COLO668 (cell line): Measurements from ENCODE around the gene DPP7.
A peak's percentile ranks its signal among the peaks of the same experiment; 100 is the strongest.

Experiments used
- DNase-seq: peaks from one replicate; lab custom pipeline; 2025; ENCODE audit not compliant: unreplicated experiment; lab: John Stamatoyannopoulos, UW

Gene DPP7

DNA sequence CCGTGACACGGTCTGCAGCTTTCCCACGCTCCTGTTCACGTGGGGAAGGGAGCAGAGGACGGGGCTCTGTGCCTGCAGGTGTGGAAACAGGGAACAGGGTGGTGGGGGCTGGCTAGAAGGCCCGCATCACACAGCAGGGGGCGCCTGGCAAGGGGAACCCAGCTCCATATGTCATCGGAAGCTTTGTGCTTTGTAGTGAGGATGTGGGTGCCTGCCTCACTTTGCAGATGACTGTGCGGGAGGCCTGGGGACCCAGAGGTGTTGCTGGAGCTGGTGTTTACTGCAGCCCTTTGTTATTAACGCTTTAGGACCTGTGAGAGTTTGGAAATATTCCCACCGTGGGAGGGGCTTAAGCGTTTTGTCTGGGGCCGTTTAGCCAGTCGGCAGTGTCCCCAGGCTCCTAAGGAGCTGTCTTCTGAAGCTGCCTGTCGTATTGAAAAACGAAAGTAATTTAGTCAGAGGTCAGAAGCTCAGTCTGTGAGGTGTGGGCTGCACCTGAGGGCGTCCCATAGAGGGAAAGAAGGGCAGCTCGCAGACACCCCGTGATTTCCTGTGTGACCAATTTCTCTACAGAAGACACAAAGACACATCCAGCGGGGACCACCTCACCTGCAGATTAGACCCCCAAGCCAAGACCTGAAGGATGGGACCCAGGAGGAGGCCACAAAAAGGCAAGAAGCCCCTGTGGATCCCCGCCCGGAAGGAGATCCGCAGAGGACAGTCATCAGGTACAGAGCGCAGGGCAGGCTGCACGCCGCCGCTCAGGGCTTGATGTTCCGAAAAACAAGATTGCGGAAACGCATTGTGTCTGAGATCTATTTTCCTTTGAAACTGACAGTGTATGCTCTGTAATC, 18.6 kb downstream of the DPP7 start:
- DNase-seq, result no peak

DNA sequence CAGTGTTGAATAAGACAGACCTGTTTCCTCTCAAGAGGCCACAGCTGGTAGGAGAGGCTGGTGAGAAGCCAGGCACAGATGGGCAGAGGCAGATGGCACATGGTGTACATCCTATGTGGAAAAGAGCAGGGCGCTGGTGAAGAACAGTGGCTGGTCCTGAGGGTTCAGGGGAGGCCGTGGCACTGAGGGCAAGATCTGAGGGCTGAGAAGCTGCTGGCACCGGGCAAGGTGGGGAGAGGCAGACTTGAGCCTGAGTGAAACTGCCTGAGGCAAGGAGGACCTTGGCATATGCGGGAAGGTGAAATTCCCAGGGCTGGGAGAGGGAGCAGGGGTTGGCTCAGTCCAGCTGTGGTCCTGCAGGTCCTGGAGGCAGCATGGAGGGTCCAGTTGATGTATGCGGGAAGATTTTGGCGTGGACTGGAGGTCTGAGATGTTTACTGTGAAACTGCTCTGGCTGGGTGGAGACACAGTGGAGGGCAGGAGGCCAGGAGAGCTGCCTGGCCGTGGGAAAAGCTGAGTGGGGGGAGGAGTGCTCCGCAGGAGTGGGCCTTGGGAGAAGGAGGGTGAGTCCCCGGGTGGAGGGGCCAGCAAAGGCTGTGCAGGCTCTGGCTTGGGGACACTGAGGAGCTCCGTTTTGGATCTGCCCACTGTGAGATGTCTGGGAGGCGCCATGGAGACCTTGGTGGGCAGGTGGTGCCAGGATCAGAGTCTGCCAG, 25.1 kb downstream of the DPP7 start:
- DNase-seq, result no peak

DNA sequence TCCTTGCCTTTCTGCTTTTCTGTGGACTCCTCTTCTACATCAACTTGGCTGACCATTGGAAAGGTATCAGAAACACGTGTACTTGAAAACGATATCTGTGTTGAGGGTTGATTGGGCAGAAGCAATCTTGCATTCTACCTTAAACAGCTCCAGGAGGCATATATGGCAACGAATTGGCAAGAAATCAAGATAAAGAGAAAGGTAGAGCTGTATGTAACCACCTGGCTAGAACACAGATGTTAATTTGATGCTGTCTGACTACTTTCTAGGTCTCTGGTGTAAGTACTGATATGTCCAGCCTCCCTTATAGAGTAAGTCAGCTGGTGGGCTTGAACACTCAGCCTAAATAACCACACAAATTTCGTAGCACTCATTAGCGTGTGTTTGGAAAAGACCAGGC, 26.4 kb downstream of the DPP7 start:
- DNase-seq, result no peak

DNA sequence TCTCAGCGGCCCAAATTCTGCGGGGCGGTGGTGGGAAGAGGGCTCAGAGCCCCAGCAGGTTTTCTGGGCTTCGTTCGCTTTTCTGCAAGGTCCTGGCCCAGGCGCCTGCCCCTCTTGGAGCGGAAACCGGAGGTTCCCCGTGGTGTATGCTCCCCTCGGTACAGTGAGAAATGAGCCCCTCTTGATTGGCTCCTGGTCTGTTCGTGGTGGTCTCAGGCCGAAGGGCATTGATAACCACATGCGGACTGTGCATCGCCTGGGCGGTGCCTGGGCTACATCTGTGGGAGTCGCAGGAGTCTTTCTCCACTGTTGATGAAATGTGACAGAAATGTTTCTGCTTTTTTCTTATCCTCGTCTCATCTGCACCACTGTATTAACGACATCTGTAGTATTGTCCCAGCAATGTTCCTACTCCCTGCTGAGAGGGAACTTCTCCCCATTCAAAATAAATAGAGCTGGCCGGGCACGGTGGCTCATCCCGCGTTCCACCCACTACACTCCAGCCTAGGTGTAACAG, 27.1 kb downstream of the DPP7 start:
- no peak for DNase-seq

DNA sequence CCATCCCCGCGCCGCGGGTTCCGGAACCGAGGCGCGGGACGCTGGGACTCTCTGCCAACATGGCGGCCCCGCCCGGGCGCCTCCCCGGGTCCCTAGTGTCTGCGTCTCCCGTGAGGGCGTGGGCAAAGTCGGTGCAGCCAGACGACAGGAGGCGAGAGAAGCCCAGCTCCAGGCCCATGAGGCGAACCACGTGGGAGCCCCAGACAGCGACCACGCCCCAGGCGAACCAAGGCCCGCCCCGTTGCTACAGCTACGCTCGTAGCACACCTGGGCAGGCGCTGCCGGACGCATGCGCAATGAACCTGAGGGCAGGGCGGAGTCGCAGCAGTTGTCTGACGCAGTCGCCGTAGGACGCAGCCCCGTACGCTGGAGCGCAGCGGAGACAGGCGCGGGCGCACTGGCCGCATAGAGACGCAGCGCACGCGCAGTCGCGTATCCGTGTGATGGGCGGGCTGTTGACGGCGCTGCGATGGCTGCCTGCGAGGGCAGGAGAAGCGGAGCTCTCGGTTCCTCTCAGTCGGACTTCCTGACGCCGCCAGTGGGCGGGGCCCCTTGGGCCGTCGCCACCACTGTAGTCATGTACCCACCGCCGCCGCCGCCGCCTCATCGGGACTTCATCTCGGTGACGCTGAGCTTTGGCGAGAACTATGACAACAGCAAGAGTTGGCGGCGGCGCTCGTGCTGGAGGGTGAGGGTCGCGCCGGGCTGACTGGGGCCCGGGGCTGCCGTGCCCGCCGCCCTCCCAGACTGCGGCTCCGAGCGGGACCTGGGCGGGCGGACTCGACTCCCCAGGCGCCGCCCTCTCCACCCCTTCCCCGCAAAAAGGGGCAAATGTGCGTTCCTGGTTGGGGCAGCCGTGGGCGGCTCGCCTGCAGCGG, 27.8 kb downstream of the DPP7 start, which contains the start of gene MAN1B1:
MAN1B1 (plus strand) TSS at position 455 of the 878 bp plus-strand sequence; CDS start at position 470, 15 bp downstream.
- peak; percentile 99 for DNase-seq

GRCh38 chr9:137085920-137086530, 28.5 kb downstream of the DPP7 start:
- peak; percentile 59 for DNase-seq

GRCh38 chr9:137084526-137084925, 30.0 kb downstream of the DPP7 start:
- DNase-seq, result no peak

DNA sequence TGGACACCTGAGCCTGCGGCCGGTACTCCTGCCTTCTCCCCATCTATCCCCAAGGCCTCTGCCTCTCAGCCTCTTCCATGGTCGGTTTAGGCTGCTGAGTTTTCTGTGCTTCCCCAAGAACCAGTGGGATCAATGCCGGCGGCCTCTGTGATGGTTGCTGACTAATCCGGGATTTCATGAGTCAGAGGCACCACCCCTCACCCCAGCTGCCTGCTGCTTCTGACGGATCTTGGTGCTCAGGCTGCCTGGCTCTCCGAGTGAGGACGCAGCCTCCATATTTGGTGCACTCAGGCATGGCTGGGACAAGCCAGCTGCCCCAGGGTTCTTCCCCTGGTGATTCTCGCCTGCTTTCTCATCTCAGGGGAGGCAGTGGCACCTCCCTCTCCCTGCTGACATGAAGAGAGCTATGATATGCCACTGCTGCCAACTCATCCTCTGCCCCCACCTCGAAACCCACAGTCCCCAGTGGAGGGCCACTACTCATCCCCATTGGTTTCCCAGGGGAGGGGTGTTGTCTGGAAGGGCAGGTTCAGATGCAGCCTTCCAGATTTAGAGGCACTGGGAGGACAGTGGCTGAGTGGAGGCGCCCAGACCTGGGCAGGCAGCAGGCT, 31.0 kb downstream of the DPP7 start:
- DNase-seq, result peak; percentile 65

GRCh38 chr9:137082925-137083290, 31.6 kb downstream of the DPP7 start:
- DNase-seq, result no peak

DNA sequence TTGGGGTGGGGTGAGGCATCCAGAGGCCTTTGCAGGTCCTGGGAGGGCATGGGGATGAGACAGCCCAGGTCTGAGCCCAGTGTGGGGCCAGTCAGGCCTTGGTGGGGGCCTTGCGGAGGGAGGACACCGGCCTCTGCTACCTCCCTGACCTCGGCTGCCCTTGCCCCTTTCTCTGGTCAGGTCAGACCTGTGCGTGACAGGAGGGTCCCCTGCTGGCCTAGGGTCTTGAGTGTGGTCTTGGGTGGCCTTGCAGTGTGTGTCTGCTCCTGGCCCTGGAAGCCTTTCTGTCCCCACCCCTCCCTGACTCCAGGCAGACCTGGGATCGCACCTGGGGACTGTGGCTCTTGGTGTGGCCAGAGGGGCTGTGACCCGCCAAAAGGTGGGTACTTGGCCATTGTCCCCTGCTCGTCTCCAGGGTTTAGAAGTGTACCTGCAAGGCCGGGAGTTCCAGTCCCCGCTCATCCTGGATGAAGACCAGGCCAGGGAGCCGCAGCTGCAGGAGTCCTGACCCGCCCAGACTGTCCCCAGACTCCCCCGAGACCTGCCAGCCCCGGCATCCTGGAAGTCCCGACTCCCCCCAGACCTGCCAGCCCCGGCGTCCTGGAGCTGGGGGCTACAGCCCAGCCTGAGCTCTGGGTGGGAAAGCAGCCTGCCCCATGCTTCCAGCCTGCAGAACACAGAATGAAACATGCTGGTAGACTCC, 32.2 kb downstream of the DPP7 start:
- no peak for DNase-seq

- no peak for DNase-seq
Measured at GRCh38 chr9:137080260-137081122, 34.0 kb downstream of the DPP7 start.

DNA sequence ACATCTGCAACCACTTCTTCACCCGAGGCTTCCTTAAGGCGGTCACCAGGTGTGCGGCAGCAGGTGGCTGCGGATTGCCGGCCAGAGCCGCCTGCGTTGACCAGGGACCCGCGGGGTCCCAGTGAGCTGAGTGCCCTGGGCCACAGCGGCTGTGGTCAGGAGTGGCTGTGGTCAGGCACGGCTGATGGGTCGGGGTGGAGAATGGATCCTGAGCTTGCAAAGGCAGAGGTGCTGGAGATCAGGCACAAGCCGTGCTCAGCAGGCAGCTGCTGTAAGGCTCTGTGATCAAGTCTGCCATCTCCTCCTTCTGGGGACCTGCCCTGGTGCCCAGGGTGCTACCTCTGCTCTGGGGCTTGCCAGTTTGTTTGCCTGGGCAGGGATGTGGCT, 35.1 kb downstream of the DPP7 start:
- DNase-seq, result no peak

DNA sequence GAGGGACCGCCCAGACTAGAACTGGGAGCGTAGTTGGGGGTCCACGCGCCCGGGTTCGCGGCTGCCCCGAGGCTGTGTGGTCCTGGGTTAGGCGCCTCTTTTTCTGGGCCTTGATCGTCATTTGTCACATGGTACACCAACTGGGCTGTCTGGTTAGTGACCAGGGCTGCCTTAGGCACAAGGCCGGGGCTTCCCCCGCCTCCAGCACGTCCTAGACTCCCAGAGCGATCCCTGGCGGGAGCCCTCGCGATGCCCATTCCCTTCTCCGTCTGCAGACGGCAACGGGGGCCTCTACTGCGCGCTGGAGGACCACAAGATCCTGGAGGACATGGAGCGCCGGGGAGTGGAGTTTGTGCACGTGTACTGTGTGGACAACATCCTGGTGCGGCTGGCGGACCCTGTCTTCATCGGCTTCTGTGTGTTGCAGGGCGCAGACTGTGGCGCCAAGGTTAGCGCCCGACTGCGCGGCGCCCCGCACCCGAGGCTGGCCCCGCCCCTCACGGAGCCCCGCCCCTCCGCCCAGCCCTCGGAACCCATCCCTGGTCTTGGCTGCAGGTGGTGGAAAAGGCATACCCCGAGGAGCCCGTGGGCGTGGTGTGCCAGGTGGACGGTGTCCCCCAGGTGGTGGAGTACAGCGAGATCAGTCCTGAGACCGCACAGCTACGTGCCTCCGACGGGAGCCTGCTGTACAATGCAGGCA, 35.7 kb downstream of the DPP7 start:
- peak; percentile 80 for DNase-seq

DNA sequence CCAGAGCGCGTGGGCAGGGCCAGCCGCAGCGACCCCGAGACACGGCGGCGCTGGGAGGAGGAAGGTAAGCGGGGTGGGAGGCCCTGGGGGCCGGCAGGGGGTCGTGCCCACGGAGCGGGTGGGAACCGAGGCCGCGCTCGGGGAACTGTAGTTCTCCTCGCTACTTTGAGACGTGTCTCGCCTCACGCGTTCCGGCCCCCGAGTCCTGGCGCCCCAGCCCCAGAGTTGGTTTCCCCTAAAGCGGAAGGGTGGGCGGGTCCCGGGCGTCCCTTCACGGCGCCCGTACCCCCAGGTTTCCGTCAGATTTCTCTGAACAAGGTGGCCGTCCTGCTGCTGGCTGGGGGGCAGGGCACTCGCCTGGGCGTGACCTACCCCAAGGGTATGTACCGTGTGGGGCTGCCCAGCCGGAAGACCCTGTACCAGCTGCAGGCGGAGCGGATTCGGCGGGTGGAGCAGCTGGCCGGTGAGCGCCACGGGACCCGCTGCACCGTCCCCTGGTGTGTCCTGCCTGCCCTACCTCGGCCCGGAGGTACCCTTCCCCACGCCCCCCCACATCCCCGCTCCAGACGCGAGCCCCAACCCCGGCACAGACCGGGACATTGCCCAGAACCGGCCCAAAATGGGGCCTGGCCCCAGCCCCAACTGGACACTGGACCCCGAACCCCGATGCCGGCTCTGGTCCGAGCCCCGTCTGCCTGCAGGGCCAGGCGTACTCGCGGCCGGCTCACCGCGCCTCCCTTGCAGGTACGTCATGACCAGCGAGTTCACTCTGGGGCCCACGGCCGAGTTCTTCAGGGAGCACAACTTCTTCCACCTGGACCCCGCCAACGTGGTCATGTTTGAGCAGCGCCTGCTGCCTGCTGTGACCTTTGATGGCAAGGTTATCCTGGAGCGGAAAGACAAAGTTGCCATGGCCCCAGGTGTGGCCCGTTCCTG, 36.5 kb downstream of the DPP7 start:
- peak; percentile 38 for DNase-seq

GRCh38 chr9:137077010-137077747, 37.4 kb downstream of the DPP7 start, which contains the start of gene UAP1L1:
TSS of gene UAP1L1 (plus strand) at chr9:137077517. CDS start at chr9:137077533, 16 bp downstream.
- peak; percentile 75 for DNase-seq

DNA sequence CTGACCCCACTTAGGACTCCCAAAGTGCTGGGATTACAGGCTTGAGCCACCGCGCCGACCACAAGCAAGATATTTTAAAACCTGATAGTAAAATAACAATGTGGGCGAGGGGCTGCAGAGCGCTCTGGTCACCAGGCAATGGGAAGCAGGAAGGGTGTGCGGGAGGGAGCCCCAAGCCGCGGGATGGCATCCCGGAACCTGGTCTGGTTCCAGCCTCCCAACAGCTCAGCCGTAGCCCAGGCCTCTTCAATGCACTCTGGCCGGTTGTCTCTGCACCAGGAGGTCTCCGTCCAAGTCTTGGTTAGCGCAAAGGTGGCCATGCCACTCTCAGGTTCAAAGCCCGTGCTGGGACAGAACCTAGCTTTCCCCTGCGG, 37.9 kb downstream of the DPP7 start:
- no peak for DNase-seq
